NCI-H510A treated with DMSO at 0.1 percent for 48 hours (cell line): Measurements from ENCODE around the gene MCOLN1.

ENCODE experiments used
- DNase-seq: peaks from one replicate; lab custom pipeline; 2025; lab: John Stamatoyannopoulos, UW

Gene MCOLN1

DNA sequence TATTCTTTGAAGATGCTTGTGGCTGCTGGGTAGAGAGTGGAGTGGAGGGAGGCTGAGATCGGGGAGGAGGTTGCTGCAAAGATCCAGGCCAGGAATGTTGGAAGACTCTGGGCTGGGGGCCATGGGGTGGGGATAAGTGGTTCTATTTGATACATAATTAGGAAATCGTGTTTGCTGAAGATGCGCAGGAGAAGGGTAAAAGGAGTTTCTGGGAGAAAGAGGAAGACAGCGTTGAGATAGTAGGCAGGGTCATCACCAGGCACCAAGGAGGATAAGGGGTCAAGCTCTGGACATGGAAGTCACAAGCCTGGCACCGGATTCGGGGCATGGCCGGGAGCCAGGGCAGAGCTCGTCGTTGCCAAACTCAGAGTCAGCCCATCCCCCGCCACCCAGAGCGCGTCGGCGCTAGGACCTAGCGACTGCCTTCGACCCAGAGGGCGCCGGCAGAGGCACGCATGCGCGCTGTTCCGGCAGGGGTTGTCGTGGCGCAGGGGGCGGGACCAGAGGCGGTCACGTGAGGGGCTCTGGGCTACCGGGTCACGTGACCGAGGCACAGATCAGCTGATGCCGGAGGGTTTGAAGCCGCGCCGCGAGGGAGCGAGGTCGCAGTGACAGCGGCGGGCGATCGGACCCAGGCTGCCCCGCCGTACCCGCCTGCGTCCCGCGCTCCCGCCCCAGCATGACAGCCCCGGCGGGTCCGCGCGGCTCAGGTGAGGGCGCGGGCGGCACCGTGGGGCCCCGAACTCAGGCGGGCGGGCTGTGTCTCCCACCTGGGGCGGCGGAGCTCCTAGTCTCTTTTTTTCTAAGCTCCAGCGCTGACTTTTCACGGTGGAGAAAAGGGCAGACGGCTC is at the start of gene MCOLN1:
MCOLN1 (plus strand) TSS at position 553 of the 851 bp plus-strand sequence; CDS start at position 680, 127 bp downstream.
- DNase-seq, result peak; percentile 92

DNA sequence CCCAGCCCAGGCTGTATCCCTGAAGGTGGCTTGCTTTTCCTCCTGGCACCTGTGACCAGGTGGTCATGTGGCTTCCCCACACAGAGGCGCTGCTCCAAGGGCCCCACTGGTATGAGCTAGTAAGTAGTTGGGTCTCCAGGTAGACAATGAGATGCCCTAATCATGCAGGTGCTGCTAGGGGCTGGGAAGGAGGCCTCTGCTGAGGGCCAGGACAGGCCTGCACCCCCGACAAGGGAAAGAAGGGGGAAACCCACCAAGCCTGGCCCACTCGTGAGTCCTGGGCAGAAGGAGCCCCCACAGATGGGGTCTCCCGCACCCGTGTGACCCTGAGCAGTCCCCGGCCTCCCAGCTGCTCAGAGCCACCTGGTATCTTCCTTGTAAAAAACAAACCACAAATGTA is 46.8 kb upstream of the MCOLN1 start:
- no peak for DNase-seq

DNA sequence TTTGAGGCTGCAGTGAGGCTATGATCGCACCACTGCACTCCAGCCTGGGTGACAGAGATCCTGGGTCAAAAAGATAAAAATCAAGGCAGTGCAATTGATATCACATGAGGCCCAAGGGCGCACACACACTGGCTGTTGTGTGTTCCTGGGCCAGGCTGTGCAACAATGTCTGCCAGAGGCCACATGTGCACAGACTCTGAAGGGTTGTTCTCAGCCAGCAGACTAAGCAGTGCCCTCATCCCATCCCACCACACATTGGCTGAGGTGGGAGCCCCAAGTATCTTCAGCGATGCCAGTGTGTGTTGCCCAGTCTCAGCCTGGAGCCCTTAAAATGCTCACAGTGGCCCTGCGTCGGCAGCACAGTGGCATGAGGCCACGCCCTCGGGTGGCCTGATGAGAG is 46.2 kb upstream of the MCOLN1 start:
- DNase-seq, result no peak

DNA sequence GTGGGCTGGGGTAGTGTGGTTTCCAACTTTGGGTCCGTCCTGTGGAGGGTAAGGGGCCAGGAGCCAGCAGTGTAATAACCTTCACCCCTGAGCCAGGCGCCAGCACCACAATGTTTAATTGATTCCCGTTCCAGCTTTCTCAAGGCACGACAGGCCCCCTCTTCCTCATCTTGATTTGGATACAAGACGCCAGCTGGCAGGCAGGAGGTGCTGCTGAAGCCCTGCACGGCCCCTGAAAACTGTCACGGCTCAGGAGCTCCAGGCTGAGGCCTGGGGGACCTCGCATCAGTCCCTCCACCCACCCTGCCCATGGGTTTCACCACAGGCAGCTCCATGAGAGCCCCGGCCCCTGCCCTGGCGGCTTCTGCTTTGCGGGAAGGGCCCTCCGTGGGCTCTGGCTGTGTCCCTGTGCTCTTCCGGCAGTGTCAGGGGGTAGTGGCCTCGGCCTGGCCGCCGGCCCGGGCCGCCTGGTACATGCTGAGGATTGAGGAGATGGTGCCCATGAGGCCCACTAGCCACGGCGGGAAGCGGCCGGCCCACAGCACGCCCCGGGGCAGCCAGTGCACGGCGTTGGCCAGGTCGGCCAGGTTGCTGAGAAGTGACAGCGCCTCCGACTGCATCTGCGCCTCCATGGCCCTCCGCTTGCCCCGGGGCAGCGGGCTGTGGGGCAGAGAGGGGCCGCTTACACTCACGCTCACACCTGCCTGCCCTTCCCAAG is 45.5 kb upstream of the MCOLN1 start:
- DNase-seq, result no peak

DNA sequence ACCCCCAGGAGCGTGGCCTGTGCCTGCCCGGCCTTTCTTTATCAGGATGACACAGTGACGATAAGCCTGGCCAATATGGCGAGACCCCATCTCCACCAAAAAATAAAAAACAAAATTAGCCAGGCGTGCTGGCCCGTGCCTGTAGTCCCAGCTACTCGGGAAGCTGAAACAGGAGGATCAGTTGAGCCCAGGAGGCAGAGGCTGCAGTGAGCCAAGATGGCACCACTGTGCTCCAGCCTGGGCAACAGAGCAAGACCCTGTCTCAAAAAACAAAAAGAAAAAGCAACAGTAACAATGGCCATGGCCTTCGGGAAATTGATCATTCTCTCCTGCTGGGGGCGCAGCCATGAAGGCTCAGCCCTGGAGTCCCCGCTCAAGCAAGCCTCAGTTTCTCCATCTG is 44.7 kb upstream of the MCOLN1 start:
- no peak for DNase-seq

DNA sequence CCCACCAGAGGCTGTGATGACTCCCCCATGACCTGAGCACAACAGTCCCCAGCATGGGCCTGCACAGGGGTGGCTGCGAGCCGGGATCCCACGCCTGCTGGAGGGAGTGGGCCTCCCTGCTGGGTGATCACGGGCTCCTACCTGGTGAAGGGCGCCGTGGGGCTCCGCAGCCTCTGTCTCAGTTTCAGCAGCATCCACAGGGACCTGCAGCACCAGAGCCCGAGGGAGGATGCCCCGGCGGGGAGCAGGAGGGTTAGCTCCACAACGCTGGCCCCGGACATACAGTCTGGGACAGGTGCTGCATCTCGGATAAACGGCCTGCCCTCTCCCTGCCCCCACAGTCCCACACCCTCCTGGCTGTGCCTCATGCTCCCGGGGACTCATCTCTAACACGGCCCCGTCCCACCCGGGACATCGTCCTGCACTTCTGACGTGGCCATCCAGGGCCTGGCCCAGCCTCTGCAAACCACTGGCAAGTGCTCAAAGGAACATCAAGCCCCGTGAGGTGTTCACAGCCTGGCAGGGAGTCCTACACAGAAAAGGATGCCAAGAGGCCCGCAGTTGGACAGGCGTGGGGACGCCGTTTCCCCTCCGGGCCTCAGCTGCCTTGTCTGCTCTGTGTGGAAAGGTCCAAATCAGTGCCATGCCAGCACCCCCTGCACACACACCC is 44.1 kb upstream of the MCOLN1 start:
- no peak for DNase-seq

DNA sequence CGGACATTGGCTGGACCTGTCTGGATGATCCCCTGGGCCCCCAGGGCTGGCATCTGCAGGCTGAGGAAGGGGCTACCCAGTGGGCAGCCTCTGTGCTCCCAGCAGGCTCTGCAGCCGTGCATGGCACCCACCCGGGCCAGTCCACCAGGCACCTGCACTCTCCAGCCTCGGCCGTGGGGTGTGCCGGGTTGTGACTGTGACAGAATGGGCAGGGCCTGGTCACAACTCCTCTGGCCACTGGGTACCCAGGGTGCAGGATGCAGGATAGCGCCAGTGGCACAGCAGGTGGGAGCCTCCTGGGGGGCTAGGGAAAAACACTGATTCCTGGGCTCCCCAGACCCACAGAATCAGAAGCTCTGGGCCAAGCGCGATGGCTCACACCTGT is 43.6 kb upstream of the MCOLN1 start:
- no peak for DNase-seq

DNA sequence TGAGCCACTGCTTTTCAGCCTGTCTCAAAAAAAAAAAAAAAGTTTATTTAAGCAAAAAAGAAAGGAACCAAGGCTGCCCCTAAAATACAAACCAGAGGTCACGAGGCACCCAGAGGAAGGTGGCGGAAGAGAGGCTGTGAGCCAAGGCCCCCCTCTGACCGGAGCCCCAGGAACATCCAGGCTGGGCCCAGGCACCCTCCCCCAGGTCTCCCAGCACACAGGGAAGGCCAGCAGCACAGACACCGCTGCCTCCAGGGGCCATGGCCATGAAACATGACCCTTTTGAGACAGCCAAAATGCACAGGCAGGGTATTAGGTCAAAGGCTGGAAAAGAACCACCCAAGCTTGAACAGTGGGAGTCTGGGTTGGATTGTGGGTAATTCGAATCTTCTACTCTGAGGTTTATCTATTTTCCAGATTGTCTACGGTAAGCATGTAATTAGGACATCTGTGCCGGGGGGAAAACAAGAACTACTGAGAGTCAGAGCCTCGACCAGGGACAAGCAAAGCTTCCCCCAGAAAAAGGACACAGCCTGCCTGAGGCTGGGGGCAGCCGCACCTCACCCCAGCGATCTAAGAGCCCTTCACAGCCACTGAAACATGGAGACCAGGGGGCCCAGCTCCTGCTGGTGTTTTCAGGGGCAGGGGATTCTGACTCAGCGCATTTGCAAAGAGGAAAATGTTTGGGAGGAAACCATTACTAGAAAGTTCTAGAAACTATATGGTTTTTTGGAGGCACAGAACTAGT is 42.0 kb upstream of the MCOLN1 start:
- no peak for DNase-seq

DNA sequence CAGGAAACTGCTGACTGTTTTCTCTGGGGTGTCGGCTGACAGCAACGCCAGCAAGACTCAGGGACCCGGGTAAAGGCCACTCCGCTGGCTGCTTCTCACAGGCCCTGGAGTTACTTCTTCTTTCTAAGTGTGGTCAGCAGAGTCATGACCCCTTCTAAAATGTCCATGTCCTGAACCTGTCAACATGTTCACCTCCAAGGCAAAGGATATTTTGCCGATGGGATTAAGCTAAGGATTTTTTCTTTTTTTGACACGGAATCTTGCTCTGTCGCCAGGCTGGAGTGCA is 41.5 kb upstream of the MCOLN1 start:
- no peak for DNase-seq

DNA sequence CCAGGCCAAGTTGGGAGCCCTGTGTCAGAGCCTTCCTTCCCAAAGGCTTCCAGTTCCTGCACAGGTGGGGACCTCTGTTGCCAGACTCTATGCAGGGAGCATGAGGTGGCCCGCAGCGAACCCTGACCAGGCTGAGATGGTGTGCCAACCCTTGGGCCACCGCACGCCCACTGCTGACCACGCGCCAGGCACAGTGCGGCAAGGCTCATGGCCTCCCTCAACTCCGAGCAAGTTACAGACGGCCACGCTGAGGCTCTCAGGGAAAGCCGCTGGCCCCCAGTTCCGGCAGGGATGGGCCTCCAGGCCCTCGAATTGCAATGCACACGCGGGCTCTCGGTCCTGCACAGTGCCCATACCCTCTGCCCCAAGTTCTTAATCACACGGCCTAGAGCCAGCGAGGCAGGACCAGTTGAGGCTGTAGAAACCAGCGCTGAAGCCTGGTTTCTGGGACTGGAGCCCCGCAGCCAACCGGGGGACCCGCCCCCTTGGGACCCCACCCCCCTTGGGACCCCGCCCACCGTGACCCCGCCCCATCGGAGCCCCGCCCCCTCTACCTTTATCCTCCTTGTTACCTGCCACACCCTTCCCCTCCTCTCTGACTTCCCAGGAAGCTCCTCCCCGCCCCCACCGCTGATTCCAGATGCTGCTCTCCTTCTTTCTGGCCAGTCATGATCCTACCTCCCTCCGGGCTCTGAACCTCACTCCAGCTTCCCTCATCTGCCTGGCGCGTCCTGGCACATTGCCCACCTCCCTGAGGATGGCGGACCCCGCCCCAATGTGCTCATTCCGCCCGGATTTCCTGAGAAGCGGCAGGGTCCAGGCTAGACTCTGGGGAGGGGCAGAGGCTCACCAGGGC is 39.6 kb upstream of the MCOLN1 start:
- DNase-seq, result no peak

DNA sequence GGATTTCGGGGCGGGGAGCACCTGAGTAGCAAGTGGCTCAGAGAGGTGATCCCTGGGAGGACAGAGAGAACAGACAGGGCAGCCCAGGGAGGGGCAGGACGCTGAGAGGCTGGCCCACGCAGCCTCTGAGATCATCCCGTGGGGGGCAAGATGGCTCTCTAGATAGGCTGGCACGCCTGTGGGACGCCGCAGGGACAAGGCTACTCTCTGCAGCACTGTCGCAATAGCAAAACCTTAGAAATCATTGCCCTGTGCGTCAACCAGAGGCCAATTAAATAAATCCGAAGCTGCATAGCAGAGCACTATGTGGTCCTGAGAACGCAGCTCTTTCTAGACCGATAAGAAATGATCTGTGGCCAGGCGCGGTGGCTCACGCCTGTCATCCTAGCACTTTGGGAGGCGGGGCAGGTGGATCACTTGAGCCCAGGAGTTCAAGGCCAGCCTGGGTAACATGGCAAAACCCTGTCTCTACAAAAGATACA is 38.7 kb upstream of the MCOLN1 start:
- no peak for DNase-seq

DNA sequence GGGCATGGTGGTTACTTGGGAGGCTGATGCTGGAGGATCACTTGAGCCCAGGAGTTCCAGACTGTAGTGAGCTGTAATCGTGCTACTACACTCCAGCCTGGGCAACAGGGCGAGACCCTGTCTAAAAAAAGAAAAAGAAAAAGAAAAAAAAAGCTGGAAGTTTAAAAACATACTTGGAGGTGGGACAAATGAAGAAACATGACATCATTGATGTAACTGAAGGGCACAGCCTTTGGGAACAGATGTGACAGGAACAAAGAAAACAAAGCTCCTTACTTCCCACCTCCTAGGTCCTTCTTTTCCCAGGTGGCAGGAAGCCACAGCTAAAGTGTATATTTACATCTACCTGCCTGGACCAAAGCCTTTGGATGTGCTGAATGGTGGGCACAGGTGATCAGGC is 35.5 kb upstream of the MCOLN1 start:
- DNase-seq, result no peak

DNA sequence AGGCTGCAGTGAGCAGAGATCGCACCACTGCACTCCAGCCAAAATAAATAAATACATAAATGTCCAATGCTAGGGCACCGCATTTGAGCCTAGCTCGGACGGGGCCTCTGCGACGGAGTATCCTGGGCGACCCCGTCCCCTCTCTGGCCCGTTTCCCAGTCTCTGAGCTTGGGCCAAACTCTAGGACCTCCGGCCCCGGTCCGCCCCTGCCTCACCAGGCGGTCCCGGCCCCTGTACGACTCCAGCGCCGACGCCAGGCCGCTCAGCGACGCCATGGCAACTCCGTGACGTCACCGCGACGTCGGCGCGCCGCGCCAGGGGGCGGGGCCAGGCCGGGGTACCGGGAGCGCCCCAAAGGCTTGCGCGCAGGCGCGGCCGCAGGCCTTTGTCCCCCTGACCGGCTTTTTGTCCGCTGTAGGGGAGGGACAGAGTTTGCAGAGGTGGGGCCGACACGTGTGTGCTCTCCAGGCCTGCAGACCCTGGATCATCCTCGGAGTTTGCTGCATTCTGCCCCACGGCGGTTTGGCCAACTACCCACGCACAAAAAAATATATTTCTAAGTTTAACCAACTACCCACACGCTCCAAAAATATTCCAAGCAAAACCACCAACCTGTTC is 33.6 kb upstream of the MCOLN1 start, which contains the start of gene PEX11G:
PEX11G (minus strand) TSS at position 300 of the 618 bp plus-strand sequence; CDS start at position 275, 25 bp downstream.
- peak; percentile 89 for DNase-seq

DNA sequence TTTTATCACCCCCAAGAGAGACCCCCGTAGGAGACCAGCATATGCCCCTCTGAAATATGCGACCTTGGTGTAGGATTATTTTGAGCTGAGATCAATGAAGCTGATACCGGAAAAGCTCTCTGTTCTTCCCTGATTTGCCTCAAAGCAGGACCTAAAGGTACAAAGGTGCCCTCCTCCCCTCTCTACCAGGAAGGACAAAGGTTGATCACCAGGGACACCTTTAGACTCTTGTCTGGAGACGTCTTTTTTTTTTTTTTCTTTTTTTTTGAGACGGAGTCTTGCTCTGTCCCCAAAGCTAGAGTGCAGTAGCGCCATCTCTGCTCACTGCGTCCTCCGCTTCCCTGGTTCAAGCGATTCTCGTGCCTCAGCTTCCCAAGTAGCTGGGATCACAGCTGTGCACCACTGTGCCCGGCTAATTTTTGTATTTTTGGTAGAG is 32.8 kb upstream of the MCOLN1 start:
- DNase-seq, result no peak

DNA sequence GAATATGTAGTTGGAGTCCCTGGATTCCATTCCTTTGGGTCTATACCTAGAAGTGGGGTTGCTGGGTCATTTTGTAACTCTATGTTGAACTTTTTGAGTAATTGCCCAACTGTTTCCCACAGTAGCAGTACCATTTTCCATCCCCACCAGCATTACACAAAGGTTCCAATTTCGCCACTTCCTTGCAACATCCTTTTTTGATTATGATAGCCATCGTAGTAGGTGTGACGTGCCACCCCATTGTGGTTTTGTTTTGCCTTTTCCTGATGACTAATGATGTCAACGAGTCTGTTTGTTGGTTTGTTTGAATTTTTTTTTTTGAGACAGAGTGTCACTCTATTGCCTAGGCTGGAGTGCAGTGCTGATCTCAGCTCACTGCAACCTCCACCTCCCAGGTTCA is 30.3 kb upstream of the MCOLN1 start:
- DNase-seq, result no peak

DNA sequence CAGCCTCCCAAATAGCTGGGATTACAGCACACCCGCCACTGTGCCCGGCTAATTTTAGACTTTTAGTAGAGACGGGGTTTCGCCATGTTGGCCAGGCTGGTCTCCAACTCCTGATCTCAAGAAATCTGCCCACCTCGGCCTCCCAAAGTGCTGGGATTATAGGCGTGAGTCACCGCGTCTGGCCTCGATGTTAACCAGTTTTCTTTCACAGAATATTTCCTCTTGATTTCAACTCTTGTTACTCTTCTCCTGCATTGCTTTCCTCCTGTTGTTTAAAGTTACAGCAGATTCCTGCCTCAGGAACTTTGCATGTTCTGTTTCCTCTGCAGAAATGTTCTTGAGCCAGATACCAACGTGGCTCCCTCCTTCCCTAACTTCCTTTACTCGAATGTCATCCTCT is 29.9 kb upstream of the MCOLN1 start:
- no peak for DNase-seq

DNA sequence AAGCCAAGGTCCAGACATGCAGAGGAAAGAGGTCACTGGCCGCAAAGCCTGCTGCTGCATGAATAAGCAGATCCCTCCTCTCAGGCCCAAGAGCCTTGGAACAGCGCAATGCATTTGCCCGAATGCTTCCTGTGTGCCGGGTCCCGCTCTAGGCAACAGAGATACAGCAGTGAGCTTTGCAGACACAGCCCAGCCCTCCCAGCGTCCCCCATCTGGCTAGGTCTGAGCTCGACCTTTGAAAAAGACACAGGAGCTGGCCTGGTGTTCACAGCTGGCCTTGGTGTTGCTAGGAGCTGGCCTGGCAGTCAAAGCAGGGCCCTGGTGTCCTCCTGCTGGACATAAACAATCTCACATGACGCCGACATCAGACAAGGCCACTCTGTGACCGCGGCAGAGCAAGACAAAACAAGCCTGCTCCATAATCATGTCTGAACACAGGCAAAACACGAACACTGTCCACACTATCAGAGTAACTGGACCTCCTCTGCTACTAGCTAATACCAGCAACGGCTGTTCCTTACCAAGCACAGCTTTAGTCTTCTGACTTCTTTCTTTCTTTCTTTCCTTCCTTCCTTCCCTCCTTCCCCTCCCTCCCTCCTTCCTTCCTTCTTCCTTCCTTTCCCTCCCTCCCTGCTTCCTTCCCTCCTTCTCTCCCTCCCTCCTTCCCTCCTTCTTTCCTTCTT is 27.9 kb upstream of the MCOLN1 start:
- DNase-seq, result no peak

DNA sequence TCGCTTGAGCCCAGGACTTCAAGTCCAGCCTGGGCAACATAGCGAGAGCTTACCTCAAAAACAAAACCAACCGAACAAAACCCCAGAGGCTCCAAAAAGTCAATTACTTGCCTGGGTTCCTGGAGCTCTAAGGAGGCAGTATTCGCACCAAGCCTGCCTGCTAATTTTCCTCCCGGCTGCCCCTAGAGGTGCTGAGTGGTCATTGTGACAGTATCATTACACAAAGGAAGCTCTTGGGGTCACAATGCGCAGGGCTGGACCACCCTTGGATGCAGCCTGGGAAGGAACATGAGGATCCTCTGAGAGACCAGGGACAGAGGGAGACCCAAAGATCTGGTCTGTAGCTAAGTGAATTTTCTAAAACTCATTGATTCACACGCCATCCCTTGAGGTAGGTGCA is 25.1 kb upstream of the MCOLN1 start:
- no peak for DNase-seq

DNA sequence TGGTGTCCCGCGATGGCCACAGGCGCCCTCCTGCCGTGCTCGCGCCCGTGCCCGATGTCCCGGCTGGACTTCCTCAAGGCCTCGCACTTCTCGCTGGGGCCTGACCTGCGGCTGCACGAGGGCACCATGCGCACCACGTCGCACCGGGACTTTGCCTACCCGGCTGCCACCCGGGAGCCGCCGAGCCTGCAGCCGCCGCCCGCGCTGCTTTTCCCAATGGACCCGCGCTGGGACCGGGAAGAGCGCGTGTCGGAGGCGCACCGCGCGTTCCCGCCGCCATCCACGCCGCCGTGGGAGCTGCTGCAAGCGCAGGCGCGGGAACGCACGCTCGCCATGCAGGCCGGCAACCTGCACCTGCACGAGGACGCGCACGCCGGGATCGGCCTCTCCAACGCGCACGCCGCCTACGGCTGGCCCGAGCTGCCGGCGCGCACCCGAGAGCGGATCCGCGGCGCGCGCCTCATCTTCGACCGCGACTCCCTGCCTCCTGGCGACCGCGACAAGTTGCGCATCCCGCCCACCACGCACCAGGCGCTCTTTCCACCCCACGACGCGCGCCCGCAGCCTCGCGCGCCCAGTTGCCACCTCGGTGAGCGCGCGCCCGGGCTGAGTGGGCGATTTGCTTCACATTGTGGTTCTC is 21.5 kb upstream of the MCOLN1 start:
- peak; percentile 63 for DNase-seq

DNA sequence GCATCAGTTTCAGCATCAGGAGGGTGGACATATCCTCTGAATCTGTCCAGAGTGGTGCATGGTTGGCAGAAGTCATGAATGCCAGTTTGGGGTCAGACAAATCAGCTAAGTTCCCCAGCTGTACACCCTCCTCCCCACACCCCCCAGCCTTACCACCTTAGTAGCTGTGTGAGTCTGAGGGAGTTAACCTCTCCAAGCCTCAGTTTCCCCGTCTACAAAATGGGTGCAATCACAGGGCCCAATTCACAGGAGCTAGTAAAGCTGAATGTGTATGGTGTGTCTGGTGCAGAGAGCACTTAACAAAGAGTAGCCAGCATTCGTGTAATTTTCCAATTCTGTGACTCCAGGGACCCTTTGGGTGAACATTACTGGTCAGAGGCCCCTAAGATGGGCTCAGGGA is 19.9 kb upstream of the MCOLN1 start:
- DNase-seq, result no peak
